ENCODE results near the gene BCL2L13. TPM values are rescaled to one million over a fixed set of nuclear protein-coding genes. Genes with fewer than 3 reads are reported as not detected.

Gene BCL2L13
- total and polyA plus RNA-seq, 10 donors: 13.4 to 53.5 (median 35.9) TPM

DNA sequence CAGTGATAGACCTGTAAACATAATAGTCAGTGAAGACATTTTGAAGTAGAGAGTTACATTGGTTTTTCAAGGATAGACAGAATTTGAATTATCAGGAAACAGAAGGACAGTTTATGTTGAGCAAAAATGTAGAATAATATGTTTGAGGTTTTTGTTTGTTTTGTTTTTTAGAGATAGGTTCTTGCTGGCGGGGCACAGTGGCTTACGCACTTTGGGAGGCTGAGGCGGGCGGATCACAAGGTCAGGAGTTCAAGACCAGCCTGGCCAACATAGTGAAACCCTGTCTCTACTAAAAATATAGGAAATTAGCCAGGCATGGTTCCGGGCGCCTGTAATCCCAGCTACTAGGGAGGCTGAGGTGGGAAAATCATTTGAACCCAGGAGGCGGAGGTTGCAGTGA is 35.6 kb downstream of the BCL2L13 start:
- Histone ChIP-seq H3K27me3 (replicated peaks in 1 of 7) (no peaks in the 10 kb centered on the region), H3K9me3 (no peaks in the 10 kb centered on the region), H3K4me1 (peaks cover 0 to 73% (median 11%) of the 10 kb centered on the region in 6 donors), H3K4me3 (no peak overlapping the region), H3K27ac (peak overlapping the region in 1 of 8 donors; percentile 47), H3K36me3 (peaks cover 0 to 27% (median 2%) of the 10 kb centered on the region in 6 donors)
- WGBS, 5 donors: 92 to 99% (median 93%) methylated on average over 7 of the region's 7 CpGs
- TF ChIP-seq POLR2A (IDR thresholded peaks at IDR 0.05) (no peak), POLR2AphosphoS5 (IDR thresholded peaks at IDR 0.05) (no peak), CTCF (IDR thresholded peaks at IDR 0.05 in 8 of 11, conservative IDR thresholded peaks at IDR 0.05 in 3 of 11) (no peak)
- intact Hi-C loops (cut with DNase I; ENCODE audit: low total_unique reads): no loop called here
- no peak for DNase-seq

DNA sequence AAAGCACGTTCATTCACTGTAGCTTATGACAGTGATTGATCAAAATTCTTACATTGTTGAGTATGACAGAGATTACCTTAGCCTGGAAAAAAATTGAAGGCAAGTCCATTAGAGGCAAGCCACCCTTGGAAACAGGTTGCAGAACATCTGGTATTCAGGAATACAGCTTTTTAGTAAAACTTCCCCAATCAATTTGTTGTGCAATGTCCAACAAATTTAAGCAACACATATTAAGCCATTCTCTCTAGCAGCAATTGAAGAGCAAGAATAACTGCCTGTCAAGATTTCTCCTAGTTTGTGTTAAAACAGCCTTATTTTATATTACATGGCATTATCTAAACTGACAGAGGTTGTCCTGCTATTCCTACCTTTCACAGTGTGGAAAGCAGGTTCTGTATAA is 37.0 kb downstream of the BCL2L13 start:
- H3K4me1 ChIP-seq: peaks cover 0 to 67% (median 11%) of the 10 kb centered on the region in 6 donors
- H3K36me3 ChIP-seq: peaks cover 0 to 13% (median 1%) of the 10 kb centered on the region in 6 donors
- 57 to 91% (median 70%) methylated on average over 1 of the region's 1 CpG for WGBS, 5 donors
- no peaks in the 10 kb centered on the region for H3K27me3 ChIP-seq (replicated peaks in 1 of 7)
- intact Hi-C loops (cut with DNase I; ENCODE audit: low total_unique reads): no loop called here
- TF ChIP-seq POLR2AphosphoS5 (IDR thresholded peaks at IDR 0.05) (no peak), POLR2A (IDR thresholded peaks at IDR 0.05) (no peak), CTCF (IDR thresholded peaks at IDR 0.05 in 8 of 11, conservative IDR thresholded peaks at IDR 0.05 in 3 of 11) (no peak)
- peak overlapping the region in 2 of 8 donors; percentile 28 to 44 for H3K27ac ChIP-seq
- no peak overlapping the region for H3K4me3 ChIP-seq
- no peaks in the 10 kb centered on the region for H3K9me3 ChIP-seq
- no peak for DNase-seq

- Histone ChIP-seq H3K36me3 (peaks cover 0 to 7% (median 0%) of the 10 kb centered on the region in 6 donors), H3K4me1 (peaks cover 0 to 49% (median 11%) of the 10 kb centered on the region in 6 donors), H3K27me3 (replicated peaks in 1 of 7) (no peaks in the 10 kb centered on the region), H3K9me3 (no peaks in the 10 kb centered on the region), H3K4me3 (no peak overlapping the region), H3K27ac (no peak overlapping the region)
- DNase-seq: no peak
- TF ChIP-seq CTCF (IDR thresholded peaks at IDR 0.05 in 8 of 11, conservative IDR thresholded peaks at IDR 0.05 in 3 of 11): no peak
- TF ChIP-seq POLR2A (IDR thresholded peaks at IDR 0.05): no peak
- WGBS, 5 donors: 79 to 100% (median 90%) methylated on average over 1 of the region's 1 CpG
- intact Hi-C loops (cut with DNase I; ENCODE audit: low total_unique reads): no loop called here
These were observed 40.3 kb downstream of the BCL2L13 start for GRCh38 chr22:17678817-17679385.

GRCh38 chr22:17684245-17684644 is 45.7 kb downstream of the BCL2L13 start:
- peaks cover 0 to 25% (median 11%) of the 10 kb centered on the region in 6 donors for H3K4me1 ChIP-seq
- H3K4me3 ChIP-seq: no peak overlapping the region
- WGBS, 5 donors: 73 to 82% (median 77%) methylated on average over 3 of the region's 3 CpGs
- no peak for TF ChIP-seq POLR2A (IDR thresholded peaks at IDR 0.05)
- no peak for TF ChIP-seq POLR2AphosphoS5 (IDR thresholded peaks at IDR 0.05)
- no peak for TF ChIP-seq CTCF (IDR thresholded peaks at IDR 0.05 in 8 of 11, conservative IDR thresholded peaks at IDR 0.05 in 3 of 11)
- H3K36me3 ChIP-seq: peaks cover 0 to 59% (median 7%) of the 10 kb centered on the region in 6 donors
- H3K9me3 ChIP-seq: no peaks in the 10 kb centered on the region
- intact Hi-C loops (cut with DNase I; ENCODE audit: low total_unique reads): no loop called here
- DNase-seq: no peak
- no peaks in the 10 kb centered on the region for H3K27me3 ChIP-seq (replicated peaks in 1 of 7)
- H3K27ac ChIP-seq: peak overlapping the region in 1 of 8 donors; percentile 37

Data from spleen (tissue), 11 donors.